DND-41 (cell line): ENCODE measurements around the gene HSD11B1L.

Source experiments
- EZH2 ChIP-seq: IDR thresholded peaks from 3 replicates; pipeline ENCODE4 v1.6.1; 2012; ENCODE audit warnings: borderline replicate concordance, low read depth, mild to moderate bottlenecking, moderate library complexity, low read length, inconsistent platforms; ENCODE audit not compliant: severe bottlenecking
- TF ChIP-seq, protein P1 (sequence below): IDR thresholded peaks from 2 replicates; pipeline ENCODE4 v1.5.1; 2012; ENCODE audit warnings: borderline replicate concordance, low read length, moderate library complexity, mild to moderate bottlenecking; ENCODE audit not compliant: poor library complexity, severe bottlenecking; ENCODE audit errors: extremely low read depth

DNA sequence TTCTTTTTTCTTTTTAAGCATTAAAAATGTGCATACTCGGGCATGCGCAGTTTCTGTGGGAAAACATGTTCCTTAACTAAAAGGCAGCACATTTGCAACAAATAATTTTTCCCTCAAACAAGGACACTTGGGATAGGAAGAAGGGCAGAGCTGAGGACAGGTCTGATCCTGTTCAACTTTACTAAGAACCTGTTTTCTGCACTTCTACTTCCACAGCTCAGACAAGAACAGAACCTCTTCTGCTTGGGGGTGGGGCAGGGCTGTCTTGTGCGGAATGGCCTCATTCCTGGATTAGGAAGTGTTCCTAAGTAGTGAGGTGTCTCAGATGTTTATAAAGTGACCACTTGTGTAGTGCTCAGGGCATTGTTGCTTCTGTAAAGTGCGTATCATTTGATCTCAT is 39.7 kb upstream of the HSD11B1L start:
- TF ChIP-seq, protein P1, sequence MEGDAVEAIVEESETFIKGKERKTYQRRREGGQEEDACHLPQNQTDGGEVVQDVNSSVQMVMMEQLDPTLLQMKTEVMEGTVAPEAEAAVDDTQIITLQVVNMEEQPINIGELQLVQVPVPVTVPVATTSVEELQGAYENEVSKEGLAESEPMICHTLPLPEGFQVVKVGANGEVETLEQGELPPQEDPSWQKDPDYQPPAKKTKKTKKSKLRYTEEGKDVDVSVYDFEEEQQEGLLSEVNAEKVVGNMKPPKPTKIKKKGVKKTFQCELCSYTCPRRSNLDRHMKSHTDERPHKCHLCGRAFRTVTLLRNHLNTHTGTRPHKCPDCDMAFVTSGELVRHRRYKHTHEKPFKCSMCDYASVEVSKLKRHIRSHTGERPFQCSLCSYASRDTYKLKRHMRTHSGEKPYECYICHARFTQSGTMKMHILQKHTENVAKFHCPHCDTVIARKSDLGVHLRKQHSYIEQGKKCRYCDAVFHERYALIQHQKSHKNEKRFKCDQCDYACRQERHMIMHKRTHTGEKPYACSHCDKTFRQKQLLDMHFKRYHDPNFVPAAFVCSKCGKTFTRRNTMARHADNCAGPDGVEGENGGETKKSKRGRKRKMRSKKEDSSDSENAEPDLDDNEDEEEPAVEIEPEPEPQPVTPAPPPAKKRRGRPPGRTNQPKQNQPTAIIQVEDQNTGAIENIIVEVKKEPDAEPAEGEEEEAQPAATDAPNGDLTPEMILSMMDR: no peak
- TF ChIP-seq EZH2: no peak
